H9 (cell line): ENCODE measurements around the gene HAND2. TPM values are rescaled to one million over a fixed set of nuclear protein-coding genes. Genes with fewer than 3 reads are reported as not detected.

ENCODE experiments used
- DNase-seq: peaks from one replicate; pipeline ENCODE4 v3.0.0-alpha.2; 2017
- H2AFZ ChIP-seq: one replicate; pipeline ENCODE4 v1.6.1; 2013; ENCODE audit warnings: mild to moderate bottlenecking, low read length, control low read depth, moderate library complexity
- H2AK5ac ChIP-seq: 2 replicates; pipeline ENCODE4 v1.6.1; 2013; ENCODE audit warnings: low read length, control low read depth, mixed read lengths; ENCODE audit not compliant: insufficient read length
- H2BK120ac ChIP-seq: one replicate; pipeline ENCODE4 v1.6.1; 2013; ENCODE audit warnings: low read depth, mild to moderate bottlenecking, low read length, control low read depth, inconsistent platforms; ENCODE audit not compliant: poor library complexity, severe bottlenecking
- H2BK12ac ChIP-seq: 2 replicates; pipeline ENCODE4 v1.6.1; 2013; ENCODE audit warnings: low read length, control low read depth, mixed read lengths, low read depth; ENCODE audit not compliant: insufficient read length
- H2BK15ac ChIP-seq: 2 replicates; pipeline ENCODE4 v1.6.1; 2013; ENCODE audit warnings: low read depth, low read length, control low read depth
- H2BK20ac ChIP-seq: one replicate; pipeline ENCODE4 v1.6.1; 2013; ENCODE audit warnings: low read depth, mild to moderate bottlenecking, low read length, control low read depth, inconsistent platforms; ENCODE audit not compliant: poor library complexity, severe bottlenecking
- H2BK5ac ChIP-seq: 2 replicates; pipeline ENCODE4 v1.6.1; 2013; ENCODE audit warnings: low read length, control low read depth, mixed read lengths; ENCODE audit not compliant: insufficient read length
- H3K14ac ChIP-seq: 2 replicates; pipeline ENCODE4 v1.6.1; 2013; ENCODE audit warnings: low read length, control low read depth; ENCODE audit not compliant: insufficient read depth
- H3K18ac ChIP-seq: 2 replicates; pipeline ENCODE4 v1.6.1; 2013; ENCODE audit warnings: low read depth, mild to moderate bottlenecking, mixed read lengths, low read length, control low read depth; ENCODE audit not compliant: insufficient read length
- H3K23ac ChIP-seq: 2 replicates; pipeline ENCODE4 v1.6.1; 2013; ENCODE audit warnings: low read length, control low read depth, mixed read lengths, low read depth; ENCODE audit not compliant: insufficient read length
- H3K23me2 ChIP-seq: 2 replicates; pipeline ENCODE4 v1.6.1; 2013; ENCODE audit warnings: low read depth, mild to moderate bottlenecking, mixed read lengths, low read length, control low read depth; ENCODE audit not compliant: insufficient read length, poor library complexity, severe bottlenecking
- H3K27ac ChIP-seq: 2 replicates; pipeline ENCODE4 v1.5.1; 2013; ENCODE audit warnings: low read length, control low read depth, mixed read lengths, low read depth; ENCODE audit not compliant: insufficient read length
- H3K27me3 ChIP-seq: 2 replicates; pipeline ENCODE4 v1.6.1; 2013; ENCODE audit warnings: low read length, control low read depth, inconsistent platforms; ENCODE audit not compliant: insufficient read depth
- H3K4ac ChIP-seq: 2 replicates; pipeline ENCODE4 v1.6.1; 2013; ENCODE audit warnings: low read depth, mild to moderate bottlenecking, control low read depth, inconsistent platforms, low read length, moderate library complexity
- H3K4me1 ChIP-seq: 2 replicates; pipeline ENCODE4 v1.6.1; 2013; ENCODE audit warnings: low read length, control low read depth, inconsistent platforms; ENCODE audit not compliant: insufficient read depth
- H3K4me2 ChIP-seq: 2 replicates; pipeline ENCODE4 v1.6.1; 2013; ENCODE audit warnings: low read length, control low read depth, mixed read lengths; ENCODE audit not compliant: insufficient read length, insufficient read depth
- H3K56ac ChIP-seq: 2 replicates; pipeline ENCODE4 v1.6.1; 2013; ENCODE audit warnings: low read depth, mild to moderate bottlenecking, mixed read lengths, low read length, control low read depth; ENCODE audit not compliant: insufficient read length
- H3K79me1 ChIP-seq: 2 replicates; pipeline ENCODE4 v1.6.1; 2013; ENCODE audit warnings: low read depth, mild to moderate bottlenecking, moderate library complexity, low read length, control low read depth, inconsistent platforms; ENCODE audit not compliant: insufficient read depth, poor library complexity, severe bottlenecking
- H3K79me2 ChIP-seq: 2 replicates; pipeline ENCODE4 v1.6.1; 2013; ENCODE audit warnings: low read length, control low read depth, inconsistent platforms; ENCODE audit not compliant: insufficient read depth
- H3K9ac ChIP-seq: 2 replicates; pipeline ENCODE4 v1.6.1; 2013; ENCODE audit warnings: low read length, control low read depth, mixed read lengths; ENCODE audit not compliant: insufficient read length; ENCODE audit errors: extremely low read depth
- H3K9me3 ChIP-seq: one replicate; pipeline ENCODE4 v1.6.1; 2013; ENCODE audit warnings: low read depth, low read length, inconsistent platforms; ENCODE audit not compliant: control insufficient read depth
- H3T11ph ChIP-seq: one replicate; pipeline ENCODE4 v1.6.1; 2013; ENCODE audit warnings: mild to moderate bottlenecking, low read length, control low read depth, inconsistent platforms
- H4K20me1 ChIP-seq: one replicate; pipeline ENCODE4 v1.6.1; 2013; ENCODE audit not compliant: control insufficient read depth, insufficient read length, insufficient read depth
- H4K5ac ChIP-seq: 2 replicates; pipeline ENCODE4 v1.6.1; 2013; ENCODE audit warnings: low read depth, mild to moderate bottlenecking, mixed read lengths, low read length, control low read depth; ENCODE audit not compliant: insufficient read length
- H4K8ac ChIP-seq: replicated peaks from 2 replicates; pipeline ENCODE4 v1.6.1; 2013; ENCODE audit warnings: low read length, control low read depth, mixed read lengths, low read depth; ENCODE audit not compliant: insufficient read length
- H4K91ac ChIP-seq: 2 replicates; pipeline ENCODE4 v1.6.1; 2013; ENCODE audit warnings: low read depth, mild to moderate bottlenecking, moderate library complexity, mixed read lengths, low read length, control low read depth; ENCODE audit not compliant: insufficient read length
- H3K27ac Mint-ChIP-seq, 3 experiments: 2 replicates in 2 of 3; 3 replicates in 1 of 3; pipeline ENCODE4 v1.8.0; 2020 to 2021; ENCODE audit warnings: mixed read lengths in 3 of 3, mild to moderate bottlenecking in 1 of 3, moderate library complexity in 1 of 3
- H3K27me3 Mint-ChIP-seq: 2 replicates; pipeline ENCODE4 v1.8.0; 2021; ENCODE audit warnings: low read depth, mild to moderate bottlenecking, moderate library complexity, mixed read lengths
- H3K36me3 Mint-ChIP-seq, 3 experiments: 2 replicates in 2 of 3; 3 replicates in 1 of 3; pipeline ENCODE4 v1.8.0; 2020 to 2021; ENCODE audit warnings: low read depth in 3 of 3, mixed read lengths in 3 of 3; ENCODE audit not compliant: insufficient read depth in 1 of 3
- H3K4me1 Mint-ChIP-seq, 2 experiments: 2 replicates each; pipeline ENCODE4 v1.8.0; 2020; ENCODE audit warnings: mixed read lengths in 2 of 2
- H3K4me3 Mint-ChIP-seq, 2 experiments: 2 replicates in 1 of 2; 3 replicates in 1 of 2; pipeline ENCODE4 v1.8.0; 2020 to 2021; ENCODE audit warnings: mild to moderate bottlenecking in 2 of 2, mixed read lengths in 2 of 2, moderate library complexity in 1 of 2
- H3K9me3 Mint-ChIP-seq, 2 experiments: 2 replicates in 1 of 2; 3 replicates in 1 of 2; pipeline ENCODE4 v1.8.0; 2020; ENCODE audit warnings: mild to moderate bottlenecking in 2 of 2, mixed read lengths in 2 of 2, moderate library complexity in 1 of 2
- WGBS: extraction: QIAGEN DNeasy Blood & Tissue Kit; methylation state at CpG from one replicate; pipeline ENCODE4 v1.1.7; 2013; ENCODE audit warnings: missing lambda C conversion rate, low lambda C conversion rate, mixed read lengths; ENCODE audit not compliant: insufficient read length; ENCODE audit errors: extremely low coverage; 5-methylcytosine and 5-hydroxymethylcytosine counted together
- total RNA-seq: library from RNA; stranded (reverse); gene quantifications from 2 replicates; pipeline ENCODE4 v1.2.1, GENCODE V29; 2021
- TF ChIP-seq, protein P1 (sequence below): fragments of 200-600 bp; sonication (generic); conservative IDR thresholded peaks from 3 replicates; pipeline ENCODE4 v1.8.0; 2021; ENCODE audit warnings: antibody characterized with exemption, mild to moderate bottlenecking

The HAND2 gene
- total RNA-seq, 1 experiment from 2014 or later, result not detected

DNA sequence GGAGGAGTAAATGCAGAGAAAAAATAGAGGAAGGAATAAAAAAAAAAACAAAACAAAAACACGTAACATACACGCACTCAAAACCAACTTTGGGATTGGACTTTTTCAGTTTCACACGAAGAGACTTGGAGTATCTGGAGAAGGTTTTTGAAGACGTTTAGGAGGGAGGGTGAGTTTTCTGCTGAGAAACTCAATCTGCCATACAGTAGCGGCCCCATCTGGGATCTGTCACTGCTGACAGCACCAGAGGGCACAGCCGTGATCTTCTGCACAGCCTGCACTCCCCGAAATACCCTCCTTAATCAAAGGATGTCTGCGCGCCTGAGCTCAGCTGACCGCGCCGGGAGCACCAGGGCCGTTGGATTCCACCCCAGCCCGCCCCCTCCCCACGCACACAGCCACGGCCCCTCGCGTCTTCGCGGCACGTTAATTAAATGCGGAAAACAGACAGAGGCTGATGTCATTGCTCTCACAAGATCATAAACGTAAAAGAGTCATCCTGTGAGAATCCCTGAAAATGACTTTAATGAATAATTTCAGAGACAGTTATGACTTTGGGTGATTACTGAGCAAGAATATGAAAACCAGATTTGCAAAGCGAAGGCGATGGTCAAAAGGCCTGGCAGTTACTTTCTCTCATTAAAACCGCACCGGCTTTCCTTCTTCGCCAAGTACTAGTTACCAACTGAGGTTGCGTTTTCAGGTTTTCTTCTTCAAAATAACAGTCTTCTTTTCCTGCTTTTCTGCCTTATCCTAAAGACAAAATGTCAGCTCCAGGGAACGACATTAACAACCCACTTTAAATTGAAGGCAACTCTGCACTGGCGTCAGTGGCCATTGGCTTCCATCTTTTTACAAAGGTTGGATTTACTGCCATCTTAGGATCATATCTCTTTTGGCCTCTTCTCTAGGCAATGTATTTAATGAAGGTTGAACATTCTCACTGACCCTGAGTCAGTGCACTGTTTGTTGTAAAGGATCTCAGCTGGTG, 10.6 kb downstream of the HAND2 start:
- H3K4me3 Mint-ChIP-seq, result peak overlapping the region in 1 of 2 experiments; percentile 73; a peak in 3 of 5 replicates
- no peak overlapping the region for H2AFZ ChIP-seq
- no peak overlapping the region for H3K4me2 ChIP-seq
- H3K9me3 ChIP-seq, result no peaks in the 10 kb centered on the region
- TF ChIP-seq, protein P1, sequence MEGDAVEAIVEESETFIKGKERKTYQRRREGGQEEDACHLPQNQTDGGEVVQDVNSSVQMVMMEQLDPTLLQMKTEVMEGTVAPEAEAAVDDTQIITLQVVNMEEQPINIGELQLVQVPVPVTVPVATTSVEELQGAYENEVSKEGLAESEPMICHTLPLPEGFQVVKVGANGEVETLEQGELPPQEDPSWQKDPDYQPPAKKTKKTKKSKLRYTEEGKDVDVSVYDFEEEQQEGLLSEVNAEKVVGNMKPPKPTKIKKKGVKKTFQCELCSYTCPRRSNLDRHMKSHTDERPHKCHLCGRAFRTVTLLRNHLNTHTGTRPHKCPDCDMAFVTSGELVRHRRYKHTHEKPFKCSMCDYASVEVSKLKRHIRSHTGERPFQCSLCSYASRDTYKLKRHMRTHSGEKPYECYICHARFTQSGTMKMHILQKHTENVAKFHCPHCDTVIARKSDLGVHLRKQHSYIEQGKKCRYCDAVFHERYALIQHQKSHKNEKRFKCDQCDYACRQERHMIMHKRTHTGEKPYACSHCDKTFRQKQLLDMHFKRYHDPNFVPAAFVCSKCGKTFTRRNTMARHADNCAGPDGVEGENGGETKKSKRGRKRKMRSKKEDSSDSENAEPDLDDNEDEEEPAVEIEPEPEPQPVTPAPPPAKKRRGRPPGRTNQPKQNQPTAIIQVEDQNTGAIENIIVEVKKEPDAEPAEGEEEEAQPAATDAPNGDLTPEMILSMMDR, result no peak
- no peaks in the 10 kb centered on the region; the same call in 1 of the 2 replicates for H3K4me1 ChIP-seq
- no peak overlapping the region for H3K14ac ChIP-seq
- no peak overlapping the region for H2BK15ac ChIP-seq
- no peaks in the 10 kb centered on the region for H3K79me1 ChIP-seq
- H3K27me3 Mint-ChIP-seq, result peaks cover 100% of the 10 kb centered on the region
- H3K4ac ChIP-seq, result no peak overlapping the region
- no peak overlapping the region for H4K5ac ChIP-seq
- H2BK5ac ChIP-seq, result no peak overlapping the region
- peaks cover 7 to 24% of the 10 kb centered on the region in 2 experiments; a peak in 4 of 5 replicates for H3K9me3 Mint-ChIP-seq
- no CpG with 5 or more reads among the region's 31 CpGs for WGBS
- H4K91ac ChIP-seq, result no peak overlapping the region
- H3K23me2 ChIP-seq, result peaks cover 3% of the 10 kb centered on the region
- H3K18ac ChIP-seq, result no peak overlapping the region
- H4K8ac ChIP-seq, result no peak overlapping the region
- H3T11ph ChIP-seq, result no peak overlapping the region
- no peak overlapping the region for H2BK12ac ChIP-seq
- H3K36me3 Mint-ChIP-seq, result no peaks in the 10 kb centered on the region; a peak in 2 of 7 replicates
- no peak overlapping the region for H3K56ac ChIP-seq
- no peak overlapping the region for H3K9ac ChIP-seq
- H3K23ac ChIP-seq, result no peak overlapping the region
- H3K27me3 ChIP-seq, result peaks cover 100% of the 10 kb centered on the region
- no peak overlapping the region for H2BK20ac ChIP-seq
- H2AK5ac ChIP-seq, result no peak overlapping the region
- H2BK120ac ChIP-seq, result no peak overlapping the region
- no peak for DNase-seq
- H4K20me1 ChIP-seq, result peaks cover 2% of the 10 kb centered on the region
- H3K27ac ChIP-seq, result no peak overlapping the region
- no peak overlapping the region; a peak in 1 of 7 replicates for H3K27ac Mint-ChIP-seq
- H3K79me2 ChIP-seq, result no peaks in the 10 kb centered on the region
- peaks cover 34 to 67% of the 10 kb centered on the region in 2 experiments for H3K4me1 Mint-ChIP-seq
